Lower leg skin (tissue), 4 donors: Measurements from ENCODE around the gene LRRC27. TPM values are rescaled to one million over a fixed set of nuclear protein-coding genes. Genes with fewer than 3 reads are reported as not detected.

Experiments used
- DNase-seq, 2 donors: peaks; one replicate each; pipeline ENCODE4 v3.0.0-alpha.2; 2019; ENCODE audit warnings: low spot score in 2 of 2
- H3K4me3 ChIP-seq: fragments of 200-600 bp; sonication (generic); 2 replicates; pipeline ENCODE4 v1.5.1; 2017; ENCODE audit warnings: mild to moderate bottlenecking, low read depth; ENCODE audit not compliant: poor library complexity, severe bottlenecking
- CTCF ChIP-seq, 3 donors: fragments of 450-650 bp; IDR thresholded peaks; one replicate each; pipeline ENCODE4 v1.5.1; 2016; ENCODE audit warnings: antibody characterized with exemption in 3 of 3, mild to moderate bottlenecking in 3 of 3, moderate library complexity in 2 of 3
- POLR2A ChIP-seq, 2 donors: fragments of 450-650 bp; IDR thresholded peaks; one replicate each; pipeline ENCODE4 v1.6.1; 2016 to 2017; ENCODE audit warnings: antibody characterized with exemption in 2 of 2, mild to moderate bottlenecking in 1 of 2, moderate library complexity in 1 of 2
- WGBS, 2 donors: methylation state at CpG; one replicate each; pipeline ENCODE4 v1.1.5; 2018; 5-methylcytosine and 5-hydroxymethylcytosine counted together
- intact Hi-C: fragments of 100-400 bp; cut with DNase I; formaldehyde crosslinking; loops from one replicate; pipeline ENCODE4 v1.15.0; 2023; ENCODE audit warnings: low total_unique reads
- total RNA-seq, 4 donors: library from RNA; depleted of rRNA; stranded (reverse); fragments of >200 nt; gene quantifications; one replicate each; pipeline ENCODE4 v1.1.0, GENCODE V29; 2016

The LRRC27 gene
- total RNA-seq, 4 donors from 2014 or later: 3.1 to 11.3 (median 8.5) TPM

GRCh38 chr10:132328106-132328505 is 3.9 kb upstream of the LRRC27 start:
- TF ChIP-seq POLR2A (IDR thresholded peaks at IDR 0.05) (no peak), CTCF (IDR thresholded peaks at IDR 0.05) (no peak)

DNA sequence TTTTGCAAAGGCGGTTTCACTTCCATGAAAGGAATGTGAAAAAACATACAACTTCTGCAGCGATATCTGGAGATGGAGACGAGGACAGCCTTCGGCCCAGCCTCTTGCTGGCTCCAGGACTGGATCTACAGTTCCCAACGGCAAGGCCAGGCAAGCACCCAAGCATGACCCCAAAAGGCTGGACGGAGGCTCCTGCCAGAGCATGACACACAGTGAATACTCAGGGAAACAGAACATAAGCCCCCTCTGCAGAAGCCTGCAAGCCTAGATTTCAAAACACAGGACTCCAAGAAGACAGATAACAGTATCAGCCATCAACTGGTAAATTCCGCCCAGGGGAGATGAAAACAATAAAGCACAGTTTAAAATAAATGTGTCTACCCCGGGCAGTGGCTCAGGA is 3.3 kb upstream of the LRRC27 start:
- intact Hi-C loops: no loop called here
- TF ChIP-seq POLR2A (IDR thresholded peaks at IDR 0.05) (no peak), CTCF (IDR thresholded peaks at IDR 0.05) (no peak)
- no peak for DNase-seq
- no peak overlapping the region for H3K4me3 ChIP-seq
- 59 to 66% methylated on average over 8 of the region's 8 CpGs for WGBS, 2 donors

More at GRCh38 chr10:132328106-132328505, 3.9 kb upstream of the LRRC27 start:
- H3K4me3 ChIP-seq: no peak overlapping the region
- intact Hi-C loops: no loop called here
- 90% methylated on average over 9 of the region's 9 CpGs for WGBS, 2 donors
- DNase-seq: no peak

GRCh38 chr10:132329565-132330485 is 2.2 kb upstream of the LRRC27 start:
- H3K4me3 ChIP-seq: no peak overlapping the region
- 54 to 61% methylated on average over 23 of the region's 23 CpGs for WGBS, 2 donors
- TF ChIP-seq POLR2A (IDR thresholded peaks at IDR 0.05) (no peak), CTCF (IDR thresholded peaks at IDR 0.05) (no peak)
- no peak for DNase-seq
- intact Hi-C loops: no loop called here

GRCh38 chr10:132330486-132330833 is 1.5 kb upstream of the LRRC27 start:
- no peak overlapping the region for H3K4me3 ChIP-seq
- WGBS, 2 donors: 86 to 91% methylated on average over 8 of the region's 8 CpGs
- no peak for TF ChIP-seq CTCF (IDR thresholded peaks at IDR 0.05)
- TF ChIP-seq POLR2A (IDR thresholded peaks at IDR 0.05): no peak
- no peak for DNase-seq
- intact Hi-C loops: no loop called here

GRCh38 chr10:132332433-132332754 is 401 bp downstream of the LRRC27 start:
- H3K4me3 ChIP-seq: peak overlapping the region; percentile 71
- 4 to 14% methylated on average over 11 to 14 of the region's 16 CpGs for WGBS, 2 donors
- intact Hi-C loops: no loop called here
- no peak for DNase-seq
- TF ChIP-seq POLR2A (IDR thresholded peaks at IDR 0.05): no peak

DNA sequence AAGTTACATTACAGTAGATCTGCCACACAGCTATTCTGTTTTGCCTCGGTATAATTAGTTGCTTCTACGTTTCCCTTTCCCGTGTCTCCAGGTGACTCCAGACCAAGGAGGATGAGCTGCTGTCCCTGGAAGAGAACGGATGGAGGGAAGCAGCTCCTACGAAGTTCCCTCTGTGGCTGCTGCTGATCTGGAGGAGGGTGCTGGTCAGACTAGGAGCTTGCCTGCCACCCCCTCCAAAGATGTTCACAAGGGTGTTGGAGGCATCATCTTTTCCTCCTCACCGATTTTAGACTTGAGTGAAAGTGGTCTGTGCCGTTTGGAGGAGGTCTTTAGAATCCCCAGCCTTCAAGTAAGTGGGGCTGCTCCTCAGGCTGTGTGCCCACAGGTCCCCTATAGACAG is 1.4 kb downstream of the LRRC27 start:
- DNase-seq: no peak
- intact Hi-C loops: no loop called here
- H3K4me3 ChIP-seq: no peak overlapping the region
- WGBS, 2 donors: 86 to 89% methylated on average over 7 of the region's 7 CpGs
- no peak for TF ChIP-seq POLR2A (IDR thresholded peaks at IDR 0.05)
- TF ChIP-seq CTCF (IDR thresholded peaks at IDR 0.05): no peak
